Spleen (tissue), 7 donors: Measurements from ENCODE around the gene TMEM130.

Experiments used
- CTCF ChIP-seq, 11 experiments: fragments of 200-600 bp in 7 of 11; fragments of 450-650 bp in 4 of 11; sonication (generic) in 4 of 11; IDR thresholded peaks in 8 of 11; conservative IDR thresholded peaks in 3 of 11; 1 replicate in 7 of 11; 2 replicates in 4 of 11; pipeline versions ENCODE4 v1.4.0 to v1.8.0; 2016 to 2021; ENCODE audit warnings: antibody characterized with exemption in 11 of 11, inconsistent platforms in 4 of 11, mild to moderate bottlenecking in 1 of 11
- POLR2A ChIP-seq, 3 donors: fragments of 450-650 bp; IDR thresholded peaks; one replicate each; pipeline ENCODE4 v1.5.1; 2017; ENCODE audit warnings: antibody characterized with exemption in 3 of 3, mild to moderate bottlenecking in 1 of 3
- POLR2AphosphoS5 ChIP-seq, 3 donors: sonication (generic); formaldehyde crosslinking; IDR thresholded peaks; one replicate each; pipeline ENCODE4 v1.5.1; 2017; ENCODE audit warnings: antibody characterized with exemption in 3 of 3
- donor health status: DM: no; HTN: no; CAD: no; lungs with moderate emphysema.
- donor health status: DM: no; HTN: no; CAD: no.
- donor health status: DM: no; HTN: no; CAD: no.

GRCh38 chr7:98866351-98866750 lies 3.5 kb downstream of the TMEM130 start:
- TF ChIP-seq CTCF (IDR thresholded peaks at IDR 0.05 in 8 of 11, conservative IDR thresholded peaks at IDR 0.05 in 3 of 11) (no peak), POLR2A (IDR thresholded peaks at IDR 0.05) (no peak), POLR2AphosphoS5 (IDR thresholded peaks at IDR 0.05) (no peak)
